Chondrocyte (in vitro differentiated cells): Measurements from ENCODE around the gene LOXHD1. TPM values are rescaled to one million over a fixed set of nuclear protein-coding genes. Genes with fewer than 3 reads are reported as not detected.

ENCODE experiments used
- DNase-seq: peaks from one replicate; pipeline ENCODE4 v3.0.0; 2021; ENCODE audit warnings: mixed read lengths, low spot score
- H3K27ac Mint-ChIP-seq: one replicate; pipeline ENCODE4 v1.8.0; 2021; ENCODE audit warnings: mild to moderate bottlenecking, moderate library complexity, mixed read lengths; ENCODE audit not compliant: unreplicated experiment
- H3K27me3 Mint-ChIP-seq: 2 replicates; pipeline ENCODE4 v1.8.0; 2021; ENCODE audit warnings: low read depth, mixed read lengths
- H3K36me3 Mint-ChIP-seq: 2 replicates; pipeline ENCODE4 v1.8.0; 2021; ENCODE audit warnings: low read depth, mixed read lengths
- H3K4me1 Mint-ChIP-seq: 2 replicates; pipeline ENCODE4 v1.8.0; 2021; ENCODE audit warnings: low read depth, mild to moderate bottlenecking, mixed read lengths
- H3K4me3 Mint-ChIP-seq: one replicate; pipeline ENCODE4 v1.8.0; 2021; ENCODE audit warnings: mild to moderate bottlenecking, moderate library complexity, mixed read lengths; ENCODE audit not compliant: unreplicated experiment
- H3K9me3 Mint-ChIP-seq: 2 replicates; pipeline ENCODE4 v1.8.0; 2021; ENCODE audit warnings: low read depth, mixed read lengths
- total RNA-seq: library from RNA; stranded (reverse); gene quantifications from 3 replicates; pipeline ENCODE4 v1.2.1, GENCODE V29; 2021
- TF ChIP-seq, protein P1 (sequence below): fragments of 200-600 bp; sonication (generic); IDR thresholded peaks from 2 replicates; pipeline ENCODE4 v1.5.0; 2021; ENCODE audit warnings: antibody characterized with exemption, mild to moderate bottlenecking, moderate library complexity

The LOXHD1 gene
- total RNA-seq, 1 donor from 2014 or later, result not detected

- Mint-ChIP-seq H3K27ac (no peak overlapping the region), H3K36me3 (peaks cover 3% of the 10 kb centered on the region), H3K4me3 (no peak overlapping the region), H3K4me1 (peaks cover 6% of the 10 kb centered on the region), H3K27me3 (peaks cover 11% of the 10 kb centered on the region), H3K9me3 (peaks cover 10% of the 10 kb centered on the region)
- TF ChIP-seq, protein P1, sequence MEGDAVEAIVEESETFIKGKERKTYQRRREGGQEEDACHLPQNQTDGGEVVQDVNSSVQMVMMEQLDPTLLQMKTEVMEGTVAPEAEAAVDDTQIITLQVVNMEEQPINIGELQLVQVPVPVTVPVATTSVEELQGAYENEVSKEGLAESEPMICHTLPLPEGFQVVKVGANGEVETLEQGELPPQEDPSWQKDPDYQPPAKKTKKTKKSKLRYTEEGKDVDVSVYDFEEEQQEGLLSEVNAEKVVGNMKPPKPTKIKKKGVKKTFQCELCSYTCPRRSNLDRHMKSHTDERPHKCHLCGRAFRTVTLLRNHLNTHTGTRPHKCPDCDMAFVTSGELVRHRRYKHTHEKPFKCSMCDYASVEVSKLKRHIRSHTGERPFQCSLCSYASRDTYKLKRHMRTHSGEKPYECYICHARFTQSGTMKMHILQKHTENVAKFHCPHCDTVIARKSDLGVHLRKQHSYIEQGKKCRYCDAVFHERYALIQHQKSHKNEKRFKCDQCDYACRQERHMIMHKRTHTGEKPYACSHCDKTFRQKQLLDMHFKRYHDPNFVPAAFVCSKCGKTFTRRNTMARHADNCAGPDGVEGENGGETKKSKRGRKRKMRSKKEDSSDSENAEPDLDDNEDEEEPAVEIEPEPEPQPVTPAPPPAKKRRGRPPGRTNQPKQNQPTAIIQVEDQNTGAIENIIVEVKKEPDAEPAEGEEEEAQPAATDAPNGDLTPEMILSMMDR, result no peak
- DNase-seq, result no peak
These were observed 208.0 kb downstream of the LOXHD1 start for GRCh38 chr18:46449033-46449432.

DNA sequence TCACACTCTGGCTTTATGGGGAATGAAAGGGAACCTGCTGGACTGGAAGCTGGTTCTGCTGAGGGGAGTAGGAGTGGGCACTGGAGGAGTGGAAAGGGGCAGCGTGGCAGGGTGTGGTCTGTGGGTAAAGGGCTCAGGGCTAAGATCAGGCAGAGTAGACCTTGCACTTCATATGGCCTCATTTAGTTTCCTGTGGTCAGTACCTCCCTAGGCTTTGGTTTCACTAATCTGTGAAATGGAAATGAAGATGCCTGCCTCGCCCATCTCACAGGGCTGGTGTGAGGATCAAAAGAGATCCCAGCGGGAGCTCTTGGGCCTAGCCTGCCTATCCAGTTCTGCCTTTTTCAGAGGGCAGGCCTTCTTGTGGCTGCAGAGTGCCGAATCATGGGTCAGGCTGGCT, 208.7 kb downstream of the LOXHD1 start:
- Mint-ChIP-seq H3K36me3 (peaks cover 3% of the 10 kb centered on the region), H3K4me3 (no peak overlapping the region), H3K9me3 (peaks cover 10% of the 10 kb centered on the region), H3K27ac (no peak overlapping the region), H3K27me3 (peaks cover 11% of the 10 kb centered on the region), H3K4me1 (peaks cover 6% of the 10 kb centered on the region)
- DNase-seq, result no peak
- TF ChIP-seq, protein P1, result no peak

DNA sequence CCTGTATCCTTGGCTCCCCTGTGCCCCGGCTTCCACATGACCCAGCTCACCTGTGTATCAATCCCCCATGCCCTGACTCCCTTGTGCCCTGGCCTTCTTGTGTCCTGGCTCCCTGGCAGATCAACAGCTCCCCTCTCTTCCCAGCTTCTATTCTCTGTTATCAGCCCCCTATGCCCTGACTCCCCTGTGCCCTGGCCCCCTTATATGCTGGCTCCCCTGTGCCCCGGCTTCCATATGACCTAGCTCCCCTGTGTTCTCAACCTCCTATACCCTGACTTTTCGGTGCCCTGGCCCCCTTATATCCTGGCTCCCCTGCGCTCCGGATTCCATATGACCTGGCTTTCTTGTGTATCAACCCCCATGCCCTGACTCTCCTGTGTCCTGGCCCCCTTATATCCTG, 209.2 kb downstream of the LOXHD1 start:
- peaks cover 11% of the 10 kb centered on the region for H3K27me3 Mint-ChIP-seq
- peaks cover 3% of the 10 kb centered on the region for H3K36me3 Mint-ChIP-seq
- H3K9me3 Mint-ChIP-seq, result peaks cover 16% of the 10 kb centered on the region
- TF ChIP-seq, protein P1, result no peak
- H3K4me1 Mint-ChIP-seq, result peaks cover 6% of the 10 kb centered on the region
- no peak for DNase-seq
- no peak overlapping the region for H3K4me3 Mint-ChIP-seq
- H3K27ac Mint-ChIP-seq, result no peak overlapping the region

- peaks cover 6% of the 10 kb centered on the region for H3K4me1 Mint-ChIP-seq
- peaks cover 17% of the 10 kb centered on the region for H3K9me3 Mint-ChIP-seq
- no peak overlapping the region for H3K4me3 Mint-ChIP-seq
- H3K27me3 Mint-ChIP-seq, result peaks cover 11% of the 10 kb centered on the region
- H3K36me3 Mint-ChIP-seq, result peaks cover 3% of the 10 kb centered on the region
- no peak overlapping the region for H3K27ac Mint-ChIP-seq
- DNase-seq, result no peak
- TF ChIP-seq, protein P1, result no peak
These were observed 209.7 kb downstream of the LOXHD1 start for GRCh38 chr18:46447323-46447722.

GRCh38 chr18:46445522-46446313, 211.3 kb downstream of the LOXHD1 start:
- H3K9me3 Mint-ChIP-seq, result peaks cover 17% of the 10 kb centered on the region
- no peak overlapping the region for H3K27ac Mint-ChIP-seq
- TF ChIP-seq, protein P1, result peak; percentile 21
- no peaks in the 10 kb centered on the region for H3K4me1 Mint-ChIP-seq
- DNase-seq, result no peak
- peaks cover 3% of the 10 kb centered on the region for H3K36me3 Mint-ChIP-seq
- peaks cover 11% of the 10 kb centered on the region for H3K27me3 Mint-ChIP-seq
- H3K4me3 Mint-ChIP-seq, result no peak overlapping the region
